GM21529 (cell line): ENCODE measurements around the gene PDCD7.

Experiments used
- ATAC-seq: cut with Tn5 transposase; IDR thresholded peaks from one replicate; pipeline ENCODE4 v1.9.1; 2021; ENCODE audit not compliant: unreplicated experiment

Gene PDCD7

GRCh38 chr15:65092911-65093792 is 40.5 kb downstream of the PDCD7 start:
- no peak for ATAC-seq

DNA sequence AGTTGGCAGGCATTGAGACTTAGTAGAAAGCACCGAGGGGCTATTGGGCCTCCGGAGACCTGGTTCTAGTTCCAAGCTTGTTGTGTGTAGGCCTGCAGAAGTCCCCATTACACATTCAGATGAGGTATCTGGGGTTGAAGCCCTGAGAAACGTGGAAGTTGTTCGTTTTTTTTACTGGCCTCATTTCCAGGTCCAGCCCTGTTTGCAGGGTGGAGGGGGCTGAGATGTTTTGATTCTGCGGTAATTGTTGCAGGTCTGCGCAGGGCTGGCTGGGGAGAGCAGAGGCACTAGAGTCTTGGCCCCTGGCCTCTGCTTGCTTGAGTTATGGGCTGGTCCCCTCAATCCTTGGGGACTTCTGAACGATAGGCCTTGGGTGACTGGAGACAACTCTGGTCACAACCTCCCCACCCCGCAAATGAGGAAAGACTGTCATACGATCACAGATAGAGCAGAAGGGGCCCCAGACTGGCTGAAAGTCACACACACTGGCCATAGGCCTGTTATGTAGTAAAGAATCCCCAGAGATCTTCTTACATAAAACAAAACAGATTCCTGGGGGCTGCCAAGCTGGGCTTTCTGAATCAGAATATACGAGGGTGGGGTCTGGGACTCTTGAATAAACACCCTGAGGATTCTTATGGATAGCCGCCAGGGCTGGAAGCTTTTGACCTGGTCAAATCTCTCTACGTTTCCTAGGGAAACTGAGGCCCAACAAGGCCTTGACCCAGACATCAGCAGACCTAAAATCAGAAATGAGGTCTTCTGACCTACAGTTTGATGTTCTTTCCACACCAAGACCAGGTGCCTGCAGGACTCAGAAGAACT is 41.5 kb downstream of the PDCD7 start:
- no peak for ATAC-seq

- ATAC-seq, result no peak
Measured at GRCh38 chr15:65089206-65089824, 44.3 kb downstream of the PDCD7 start.

DNA sequence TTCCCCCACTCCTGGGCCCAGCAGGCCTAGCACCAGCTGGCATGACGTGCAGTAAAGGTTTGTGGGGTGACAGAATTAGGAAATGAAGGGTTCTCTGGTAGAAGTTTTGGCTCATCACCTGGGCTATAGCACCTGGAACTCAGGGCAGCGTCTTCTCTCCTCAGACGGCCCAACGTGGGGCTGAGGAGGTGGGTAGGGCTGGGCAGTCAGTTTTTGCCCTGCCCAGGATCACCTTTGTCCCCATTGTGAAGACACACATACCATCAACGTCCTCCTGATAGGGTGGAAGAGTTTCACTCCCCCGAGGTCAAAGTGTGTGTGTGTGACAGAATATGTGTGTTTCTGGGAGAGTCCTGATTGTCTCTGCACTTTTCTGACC is 45.0 kb downstream of the PDCD7 start:
- ATAC-seq, result no peak

- no peak for ATAC-seq
Measured at GRCh38 chr15:65087873-65088642, 45.5 kb downstream of the PDCD7 start.

GRCh38 chr15:65087411-65087810 is 46.2 kb downstream of the PDCD7 start:
- ATAC-seq, result no peak

DNA sequence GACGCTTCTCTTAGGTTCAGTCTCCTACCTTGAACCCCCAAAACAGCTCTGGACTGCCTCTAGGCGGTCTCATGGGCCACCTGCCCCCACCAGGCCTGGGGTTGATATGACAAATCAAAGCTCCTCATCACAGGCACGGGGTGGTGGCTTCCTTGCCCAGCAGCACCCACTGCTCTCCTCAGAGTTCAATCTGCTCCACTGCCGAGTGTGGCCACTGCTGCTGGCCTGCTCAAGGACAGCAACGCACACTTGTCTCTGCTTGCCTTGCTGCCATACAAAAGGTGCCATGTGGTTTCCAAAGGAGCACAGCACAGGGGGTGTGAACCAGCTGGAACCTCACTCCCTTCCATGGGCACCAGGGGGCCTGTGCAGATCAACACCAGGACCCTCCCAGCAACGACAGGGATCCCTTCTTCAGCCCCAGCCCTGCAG is 46.9 kb downstream of the PDCD7 start:
- ATAC-seq, result no peak

- no peak for ATAC-seq
Measured at GRCh38 chr15:65085990-65086679, 47.5 kb downstream of the PDCD7 start.

DNA sequence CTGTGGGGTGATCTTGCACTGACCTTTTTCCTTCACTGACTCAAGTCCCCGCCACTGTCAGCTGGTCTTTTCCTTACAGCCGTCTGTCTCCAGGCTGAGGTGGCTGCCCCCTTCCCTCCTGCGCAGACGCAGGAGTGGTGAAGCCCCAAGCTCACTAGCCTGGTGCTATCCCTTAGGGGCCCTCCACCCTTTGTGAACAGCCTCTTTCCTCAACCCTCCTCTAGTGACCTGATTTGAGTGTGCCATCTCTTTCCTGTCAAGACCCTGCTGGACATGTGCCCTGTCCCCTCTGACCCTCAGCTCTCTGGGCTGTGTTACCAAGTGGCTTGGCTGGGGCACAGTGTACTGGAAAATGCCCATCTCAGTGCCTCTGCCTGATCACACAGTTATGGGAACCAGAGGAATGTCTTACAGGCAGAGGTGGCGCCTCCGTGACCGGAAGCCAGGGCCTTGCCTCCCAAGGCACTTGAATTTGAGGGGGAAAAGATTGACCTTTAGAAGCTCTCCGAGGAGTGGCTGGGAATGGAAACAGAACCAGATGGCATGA is 48.3 kb downstream of the PDCD7 start:
- no peak for ATAC-seq

GRCh38 chr15:65084500-65085206 is 49.0 kb downstream of the PDCD7 start:
- no peak for ATAC-seq

DNA sequence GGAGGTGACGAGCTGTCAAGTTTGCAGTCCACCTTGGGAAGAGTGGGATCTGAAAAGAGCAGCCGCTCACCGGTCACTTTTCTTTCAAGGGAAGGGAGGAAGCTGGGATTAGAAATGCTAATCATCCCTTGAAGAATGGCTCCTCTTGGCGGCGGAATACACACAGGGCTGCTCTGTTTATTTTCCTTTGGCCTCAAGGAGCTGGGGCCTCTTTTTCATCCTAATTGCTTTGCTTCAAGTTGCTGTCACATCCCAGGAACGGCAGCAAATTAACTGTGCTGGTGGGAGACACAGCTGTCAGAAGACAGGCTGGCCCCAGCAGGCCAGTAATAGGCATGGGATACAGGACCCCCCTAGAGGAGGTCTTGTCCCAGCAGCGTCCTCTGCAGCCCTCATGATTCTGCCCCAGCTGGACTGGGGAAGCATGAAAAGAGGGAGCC is 50.3 kb downstream of the PDCD7 start:
- no peak for ATAC-seq

DNA sequence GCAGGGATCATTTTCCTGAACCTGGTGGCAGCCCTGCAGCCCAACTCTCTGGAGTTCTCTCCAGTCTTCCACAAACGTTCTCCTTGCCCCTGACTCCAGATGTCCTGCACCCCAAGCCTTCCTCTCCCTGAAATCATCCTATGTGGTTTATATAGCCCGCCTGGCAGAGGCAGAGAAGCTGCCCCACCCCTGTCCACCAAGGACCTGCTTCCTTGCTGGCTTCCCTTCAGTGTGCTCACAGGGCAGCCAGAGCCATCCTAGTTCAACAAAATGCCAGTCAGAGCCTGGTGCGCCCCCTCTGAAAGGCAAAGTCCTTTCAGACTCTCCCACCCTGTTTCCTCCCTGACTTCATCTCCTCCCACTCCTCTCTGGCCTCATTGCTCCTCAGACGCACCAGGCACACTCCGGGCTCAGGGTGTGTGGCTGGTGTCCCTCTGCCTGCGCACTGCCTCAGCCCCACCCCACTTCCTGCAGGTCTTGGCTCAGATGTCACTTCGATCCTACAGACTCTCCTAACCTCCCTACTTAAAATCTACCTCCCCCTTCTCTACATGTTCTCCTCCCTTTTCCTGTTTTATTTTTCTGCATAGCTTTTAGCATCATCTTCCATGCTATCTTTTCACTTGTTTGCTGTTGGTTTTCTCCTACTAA is 51.2 kb downstream of the PDCD7 start:
- ATAC-seq, result no peak

- ATAC-seq, result no peak
Measured at GRCh38 chr15:65081758-65082157, 51.9 kb downstream of the PDCD7 start.

- no peak for ATAC-seq
Measured at GRCh38 chr15:65081270-65081669, 52.3 kb downstream of the PDCD7 start.

DNA sequence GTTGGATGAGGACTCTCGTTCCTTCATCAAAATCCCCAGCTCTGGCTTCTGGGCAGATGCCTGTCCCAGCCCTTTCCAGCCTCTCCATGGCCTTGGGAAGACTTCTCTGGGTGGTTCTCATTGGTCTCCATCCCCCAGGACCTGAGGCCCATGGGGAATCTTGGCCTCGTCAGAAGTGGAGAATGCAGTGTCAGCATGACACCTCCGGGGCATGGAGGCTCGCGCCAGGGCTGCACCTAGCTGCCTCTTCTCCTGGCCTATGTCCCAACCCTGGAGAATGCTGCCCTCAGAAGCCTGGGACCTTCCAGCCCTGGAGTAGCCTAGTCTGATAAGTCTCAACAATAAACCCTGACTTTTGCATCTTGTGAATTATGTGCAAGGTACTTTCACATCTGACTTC is 54.0 kb downstream of the PDCD7 start:
- ATAC-seq, result no peak

- no peak for ATAC-seq
Measured at GRCh38 chr15:65077981-65078352, 55.6 kb downstream of the PDCD7 start.

- no peak for ATAC-seq
Measured at GRCh38 chr15:65077291-65077980, 56.2 kb downstream of the PDCD7 start.
